Tibial nerve (tissue), 4 donors: Measurements from ENCODE around the gene MUSK.

ENCODE experiments used
- EP300 ChIP-seq, 2 donors: sonication (generic); formaldehyde crosslinking; IDR thresholded peaks; one replicate each; pipeline ENCODE4 v1.6.1; 2017; ENCODE audit warnings: antibody characterized with exemption in 2 of 2, mild to moderate bottlenecking in 1 of 2
- TF ChIP-seq, protein P1 (sequence below), 5 experiments: fragments of 200-600 bp in 3 of 5; fragments of 450-650 bp in 2 of 5; sonication (generic) in 3 of 5; IDR thresholded peaks; one replicate each; pipeline ENCODE4 v1.5.1; 2016 to 2019; ENCODE audit warnings: antibody characterized with exemption in 5 of 5, mild to moderate bottlenecking in 3 of 5, moderate library complexity in 2 of 5

DNA sequence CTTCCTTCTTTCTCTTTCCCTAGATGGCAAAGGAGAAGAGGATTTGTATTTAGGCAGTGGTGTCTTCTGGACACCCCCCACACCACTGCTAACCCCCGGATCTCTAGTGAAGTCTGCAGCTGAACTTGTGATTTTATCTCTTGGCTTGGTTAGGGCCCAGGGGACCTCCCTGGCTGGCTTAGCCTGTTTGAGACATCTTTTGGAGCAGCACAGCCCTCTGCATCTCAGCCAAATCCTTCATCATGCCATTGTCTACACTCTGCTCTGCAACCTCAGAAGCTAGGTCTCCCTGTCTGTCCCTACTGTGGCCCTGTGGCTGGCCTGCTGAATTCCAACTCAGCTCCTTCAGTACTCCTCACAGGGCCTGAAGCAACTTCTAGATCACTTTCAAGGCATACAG lies 81.7 kb downstream of the MUSK start:
- TF ChIP-seq, protein P1, sequence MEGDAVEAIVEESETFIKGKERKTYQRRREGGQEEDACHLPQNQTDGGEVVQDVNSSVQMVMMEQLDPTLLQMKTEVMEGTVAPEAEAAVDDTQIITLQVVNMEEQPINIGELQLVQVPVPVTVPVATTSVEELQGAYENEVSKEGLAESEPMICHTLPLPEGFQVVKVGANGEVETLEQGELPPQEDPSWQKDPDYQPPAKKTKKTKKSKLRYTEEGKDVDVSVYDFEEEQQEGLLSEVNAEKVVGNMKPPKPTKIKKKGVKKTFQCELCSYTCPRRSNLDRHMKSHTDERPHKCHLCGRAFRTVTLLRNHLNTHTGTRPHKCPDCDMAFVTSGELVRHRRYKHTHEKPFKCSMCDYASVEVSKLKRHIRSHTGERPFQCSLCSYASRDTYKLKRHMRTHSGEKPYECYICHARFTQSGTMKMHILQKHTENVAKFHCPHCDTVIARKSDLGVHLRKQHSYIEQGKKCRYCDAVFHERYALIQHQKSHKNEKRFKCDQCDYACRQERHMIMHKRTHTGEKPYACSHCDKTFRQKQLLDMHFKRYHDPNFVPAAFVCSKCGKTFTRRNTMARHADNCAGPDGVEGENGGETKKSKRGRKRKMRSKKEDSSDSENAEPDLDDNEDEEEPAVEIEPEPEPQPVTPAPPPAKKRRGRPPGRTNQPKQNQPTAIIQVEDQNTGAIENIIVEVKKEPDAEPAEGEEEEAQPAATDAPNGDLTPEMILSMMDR (IDR thresholded peaks at IDR 0.05), result no peak
- peak in 1 of 2 donors; percentile 76 for TF ChIP-seq EP300 (IDR thresholded peaks at IDR 0.05)
